Mesendoderm (in vitro differentiated cells): ENCODE data around the gene WTAP.
"Not testable (repeated sequence)": the region's sequence is repeated elsewhere in the genome, so short reads cannot be mapped to it uniquely, and the experiment has no call there.

Source experiments
- DNase-seq: peaks from one replicate; pipeline ENCODE4 v3.0.0; 2013
- H2AK5ac ChIP-seq: 2 replicates; pipeline ENCODE4 v1.6.1; 2013; ENCODE audit warnings: low read length, inconsistent platforms
- H2BK120ac ChIP-seq: 2 replicates; pipeline ENCODE4 v1.6.1; 2013; ENCODE audit warnings: low read depth, mild to moderate bottlenecking, low read length, moderate library complexity, mixed read lengths
- H2BK15ac ChIP-seq: replicated peaks from 2 replicates; pipeline ENCODE4 v1.6.1; 2013; ENCODE audit warnings: low read depth, mild to moderate bottlenecking, moderate library complexity
- H2BK5ac ChIP-seq: 2 replicates; pipeline ENCODE4 v1.6.1; 2013; ENCODE audit warnings: low read length, inconsistent platforms
- H3K18ac ChIP-seq: 2 replicates; pipeline ENCODE4 v1.6.1; 2013; ENCODE audit warnings: mild to moderate bottlenecking, low read length, mixed read lengths
- H3K23ac ChIP-seq: one replicate; pipeline ENCODE4 v1.6.1; 2013; ENCODE audit warnings: low read length
- H3K27ac ChIP-seq: 2 replicates; pipeline ENCODE4 v1.5.1; 2013; ENCODE audit warnings: low read depth, mild to moderate bottlenecking, inconsistent platforms, low read length, moderate library complexity
- H3K27me3 ChIP-seq: 2 replicates; pipeline ENCODE4 v1.6.1; 2013; ENCODE audit warnings: low read length, control low read depth, mild to moderate bottlenecking, inconsistent platforms; ENCODE audit not compliant: insufficient read depth, poor library complexity
- H3K36me3 ChIP-seq: 2 replicates; pipeline ENCODE4 v1.6.1; 2013; ENCODE audit warnings: low read length, inconsistent platforms; ENCODE audit not compliant: control insufficient read depth, insufficient read depth
- H3K4ac ChIP-seq: one replicate; pipeline ENCODE4 v1.6.1; 2013; ENCODE audit warnings: low read depth, mild to moderate bottlenecking, low read length, moderate library complexity
- H3K4me1 ChIP-seq: 2 replicates; pipeline ENCODE4 v1.6.1; 2013; ENCODE audit warnings: low read depth, low read length, inconsistent platforms; ENCODE audit not compliant: control insufficient read depth
- H3K4me2 ChIP-seq: 2 replicates; pipeline ENCODE4 v1.6.1; 2013; ENCODE audit warnings: low read length
- H3K4me3 ChIP-seq: 2 replicates; pipeline ENCODE4 v1.5.1; 2013; ENCODE audit warnings: mild to moderate bottlenecking, low read length
- H3K56ac ChIP-seq: one replicate; pipeline ENCODE4 v1.6.1; 2013; ENCODE audit warnings: low read length
- H3K79me1 ChIP-seq: 2 replicates; pipeline ENCODE4 v1.6.1; 2013; ENCODE audit warnings: low read length, inconsistent platforms
- H3K79me2 ChIP-seq: 2 replicates; pipeline ENCODE4 v1.6.1; 2013; ENCODE audit warnings: mild to moderate bottlenecking, low read length; ENCODE audit not compliant: control insufficient read depth, insufficient read depth
- H3K9ac ChIP-seq: 2 replicates; pipeline ENCODE4 v1.6.1; 2013; ENCODE audit warnings: low read length, inconsistent platforms
- H4K5ac ChIP-seq: one replicate; pipeline ENCODE4 v1.6.1; 2013; ENCODE audit warnings: low read length
- H4K8ac ChIP-seq: one replicate; pipeline ENCODE4 v1.6.1; 2013; ENCODE audit warnings: low read depth, mild to moderate bottlenecking, control low read depth, low read length, moderate library complexity
- WGBS: extraction: QIAGEN DNeasy Blood & Tissue Kit; methylation state at CpG from one replicate; pipeline ENCODE4 v1.1.7; 2013; ENCODE audit warnings: low lambda C conversion rate, missing lambda C conversion rate; ENCODE audit not compliant: insufficient coverage; ENCODE audit errors: extremely low coverage; 5-methylcytosine and 5-hydroxymethylcytosine counted together

Gene WTAP

GRCh38 chr6:159748127-159748526 is 20.8 kb downstream of the WTAP start:
- not testable (repeated sequence) for H2AK5ac ChIP-seq, DNase-seq, H3K56ac ChIP-seq, H3K18ac ChIP-seq, H3K4me2 ChIP-seq, H3K4me3 ChIP-seq, H2BK15ac ChIP-seq, H3K36me3 ChIP-seq, H2BK5ac ChIP-seq, H4K8ac ChIP-seq, H3K27ac ChIP-seq, H2BK120ac ChIP-seq, H3K23ac ChIP-seq, H3K27me3 ChIP-seq, H3K4ac ChIP-seq, H3K79me1 ChIP-seq, H3K4me1 ChIP-seq, H3K9ac ChIP-seq, H4K5ac ChIP-seq, H3K79me2 ChIP-seq
- no CpG with 5 or more reads among the region's 7 CpGs for WGBS

- H3K79me1 ChIP-seq = peaks cover 4% of the 10 kb centered on the region
- H3K18ac ChIP-seq = no peak overlapping the region
- no peaks in the 10 kb centered on the region for H3K4me1 ChIP-seq
- H3K23ac ChIP-seq = no peak overlapping the region
- H3K4me3 ChIP-seq = no peak overlapping the region
- H3K36me3 ChIP-seq = peaks cover 13% of the 10 kb centered on the region
- H3K9ac ChIP-seq = no peak overlapping the region
- no peak for DNase-seq
- no peak overlapping the region for H2BK5ac ChIP-seq
- H3K79me2 ChIP-seq = peaks cover 2% of the 10 kb centered on the region
- WGBS = no CpG with 5 or more reads among the region's 3 CpGs
- no peak overlapping the region for H2BK15ac ChIP-seq
- no peak overlapping the region for H3K4me2 ChIP-seq
- no peak overlapping the region for H2AK5ac ChIP-seq
- H4K5ac ChIP-seq = no peak overlapping the region
- no peak overlapping the region for H3K4ac ChIP-seq
- no peak overlapping the region for H3K56ac ChIP-seq
- H2BK120ac ChIP-seq = no peak overlapping the region
- H4K8ac ChIP-seq = no peak overlapping the region
- H3K27ac ChIP-seq = no peak overlapping the region
- H3K27me3 ChIP-seq = no peaks in the 10 kb centered on the region
These were observed 24.1 kb downstream of the WTAP start for GRCh38 chr6:159751448-159751847.

GRCh38 chr6:159753081-159753872 is 26.0 kb downstream of the WTAP start:
- Histone ChIP-seq H3K27ac (no peak overlapping the region), H3K79me1 (peaks cover 4% of the 10 kb centered on the region), H3K36me3 (peaks cover 12% of the 10 kb centered on the region)

GRCh38 chr6:159754401-159754800 is 27.1 kb downstream of the WTAP start:
- no peak overlapping the region for H3K56ac ChIP-seq
- peaks cover 2% of the 10 kb centered on the region for H3K79me2 ChIP-seq
- H3K4ac ChIP-seq = no peak overlapping the region
- H2AK5ac ChIP-seq = no peak overlapping the region
- no peak overlapping the region for H3K9ac ChIP-seq
- peaks cover 11% of the 10 kb centered on the region for H3K36me3 ChIP-seq
- no peak overlapping the region for H3K23ac ChIP-seq
- H2BK120ac ChIP-seq = no peak overlapping the region
- WGBS = no CpG with 5 or more reads among the region's 2 CpGs
- H2BK15ac ChIP-seq = no peak overlapping the region
- no peaks in the 10 kb centered on the region for H3K4me1 ChIP-seq
- H3K27me3 ChIP-seq = no peaks in the 10 kb centered on the region
- no peak overlapping the region for H3K27ac ChIP-seq
- H3K4me2 ChIP-seq = no peak overlapping the region
- no peak overlapping the region for H4K8ac ChIP-seq
- H2BK5ac ChIP-seq = no peak overlapping the region
- H4K5ac ChIP-seq = no peak overlapping the region
- H3K18ac ChIP-seq = no peak overlapping the region
- peaks cover 6% of the 10 kb centered on the region for H3K79me1 ChIP-seq
- H3K4me3 ChIP-seq = no peak overlapping the region
- no peak for DNase-seq

More at GRCh38 chr6:159753081-159753872, 26.0 kb downstream of the WTAP start:
- no peak overlapping the region for H4K5ac ChIP-seq
- H3K4me3 ChIP-seq = no peak overlapping the region
- no peaks in the 10 kb centered on the region for H3K27me3 ChIP-seq
- no peaks in the 10 kb centered on the region for H3K4me1 ChIP-seq
- H3K56ac ChIP-seq = no peak overlapping the region
- no peak overlapping the region for H4K8ac ChIP-seq
- H3K23ac ChIP-seq = no peak overlapping the region
- H3K4ac ChIP-seq = no peak overlapping the region
- no peak for DNase-seq
- H3K79me2 ChIP-seq = peaks cover 2% of the 10 kb centered on the region
- H2BK15ac ChIP-seq = no peak overlapping the region
- no peak overlapping the region for H3K4me2 ChIP-seq
- H3K9ac ChIP-seq = no peak overlapping the region
- H3K18ac ChIP-seq = no peak overlapping the region
- no peak overlapping the region for H2BK5ac ChIP-seq
- H2AK5ac ChIP-seq = no peak overlapping the region
- no peak overlapping the region for H2BK120ac ChIP-seq
- WGBS = no CpG with 5 or more reads among the region's 6 CpGs

- no peak overlapping the region for H3K4me3 ChIP-seq
- no peaks in the 10 kb centered on the region for H3K27me3 ChIP-seq
- WGBS = no CpG with 5 or more reads among the region's 15 CpGs
- H2BK5ac ChIP-seq = no peak overlapping the region
- H2BK120ac ChIP-seq = no peak overlapping the region
- no peak overlapping the region for H3K4ac ChIP-seq
- H4K5ac ChIP-seq = no peak overlapping the region
- H3K23ac ChIP-seq = no peak overlapping the region
- no peak overlapping the region for H3K9ac ChIP-seq
- H3K79me2 ChIP-seq = peaks cover 2% of the 10 kb centered on the region
- no peak overlapping the region for H3K4me2 ChIP-seq
- no peak overlapping the region for H3K18ac ChIP-seq
- H2BK15ac ChIP-seq = no peak overlapping the region
- no peak overlapping the region for H3K27ac ChIP-seq
- peaks cover 6% of the 10 kb centered on the region for H3K79me1 ChIP-seq
- H3K4me1 ChIP-seq = no peaks in the 10 kb centered on the region
- H2AK5ac ChIP-seq = no peak overlapping the region
- H4K8ac ChIP-seq = no peak overlapping the region
- H3K36me3 ChIP-seq = peaks cover 11% of the 10 kb centered on the region
- no peak for DNase-seq
- H3K56ac ChIP-seq = no peak overlapping the region
These were observed 27.9 kb downstream of the WTAP start for GRCh38 chr6:159754959-159755914.
